Endothelial cell of umbilical vein (primary cell): Measurements from ENCODE around the gene ZNF407. TPM values are rescaled to one million over a fixed set of nuclear protein-coding genes. Genes with fewer than 3 reads are reported as not detected.

Experiments used
- BruUV-seq: library from RNA; stranded (reverse); fragments of 400-500 nt; replicated peaks from 2 replicates; lab custom pipeline; 2021; lab: Mats Ljungman, UMichigan
- CTCF ChIA-PET: fragments of 300-600, 350-600 bp; sonication (Branson Sonifier 250); formaldehyde crosslinking; loops from one replicate; lab custom pipeline; 2021; ENCODE audit warnings: antibody characterized with exemption, inconsistent platforms; lab: Charles Lee
- POLR2A ChIA-PET: fragments of 300-600, 350-600 bp; sonication (Branson Sonifier 250); formaldehyde crosslinking; loops from one replicate; lab custom pipeline; 2021; ENCODE audit warnings: antibody characterized with exemption, inconsistent platforms; lab: Charles Lee
- DNase-seq: peaks from one replicate; pipeline ENCODE4 v3.0.0-alpha.2; 2011; ENCODE audit warnings: low read depth, low spot score
- FAIRE-seq: peaks from 2 replicates; lab custom pipeline; 2011; peaks lifted over from hg19 to GRCh38; lab: Jason Lieb, UNC
- H2AFZ ChIP-seq: 2 replicates; pipeline ENCODE4 v1.6.0; 2012; ENCODE audit warnings: low read depth, low read length, control low read depth, inconsistent platforms
- H3K27ac ChIP-seq: 2 replicates; pipeline ENCODE4 v1.5.1; 2011; ENCODE audit warnings: low read depth, mild to moderate bottlenecking, control low read depth, low read length, moderate library complexity; ENCODE audit not compliant: insufficient read depth
- H3K27me3 ChIP-seq, 2 experiments: 2 replicates each; pipeline versions ENCODE4 v1.6.0 to v1.6.1; 2011; ENCODE audit warnings: low read length in 2 of 2, mixed read lengths in 1 of 2; ENCODE audit not compliant: control insufficient read depth in 2 of 2, insufficient read depth in 2 of 2
- H3K36me3 ChIP-seq, 2 experiments: 2 replicates in 1 of 2; 3 replicates in 1 of 2; pipeline ENCODE4 v1.5.1; 2011; ENCODE audit warnings: low read length in 2 of 2, mild to moderate bottlenecking in 1 of 2, moderate library complexity in 1 of 2; ENCODE audit not compliant: control insufficient read depth in 2 of 2, insufficient read depth in 2 of 2; ENCODE audit errors: extremely low read depth in 1 of 2
- H3K4me1 ChIP-seq: 3 replicates; pipeline ENCODE4 v1.5.1; 2011; ENCODE audit warnings: mild to moderate bottlenecking, low read length; ENCODE audit not compliant: control insufficient read depth, insufficient read depth; ENCODE audit errors: extremely low read depth
- H3K4me2 ChIP-seq: 2 replicates; pipeline ENCODE4 v1.6.1; 2011; ENCODE audit warnings: low read length, control low read depth, mixed read lengths; ENCODE audit not compliant: insufficient read depth
- H3K4me3 ChIP-seq, 3 experiments: fragments of 200-600 bp in 1 of 3; sonication (generic), shearing (Covaris generic) in 1 of 3; replicated peaks in 1 of 3; 2 replicates each; pipeline ENCODE4 v1.5.1; 2011 to 2016; ENCODE audit warnings: control low read depth in 3 of 3, low read length in 3 of 3, mild to moderate bottlenecking in 2 of 3, inconsistent platforms in 1 of 3, low read depth in 1 of 3, moderate library complexity in 1 of 3; ENCODE audit not compliant: insufficient read depth in 1 of 3
- H3K79me2 ChIP-seq: 2 replicates; pipeline ENCODE4 v1.6.0; 2012; ENCODE audit warnings: low read length, inconsistent platforms; ENCODE audit not compliant: control insufficient read depth, insufficient read depth
- H3K9ac ChIP-seq: replicated peaks from 2 replicates; pipeline ENCODE3; 2011; ENCODE audit warnings: low read length, control low read depth; ENCODE audit not compliant: insufficient read depth; ENCODE audit errors: extremely low read depth
- H3K9me1 ChIP-seq: replicated peaks from 3 replicates; pipeline ENCODE4 v1.6.0; 2011; ENCODE audit warnings: mild to moderate bottlenecking, low read length; ENCODE audit not compliant: control insufficient read depth, insufficient read depth; ENCODE audit errors: extremely low read depth
- H3K9me3 ChIP-seq: replicated peaks from 2 replicates; pipeline ENCODE4 v1.5.1; 2012; ENCODE audit warnings: low read length, inconsistent platforms; ENCODE audit not compliant: control insufficient read depth, insufficient read depth
- H4K20me1 ChIP-seq: replicated peaks from 2 replicates; pipeline ENCODE3; 2011; ENCODE audit warnings: mild to moderate bottlenecking, low read length; ENCODE audit not compliant: control insufficient read depth, insufficient read depth; ENCODE audit errors: extremely low read depth
- CTCF ChIP-seq, 2 donors: IDR thresholded peaks; 1 replicate in 1 of 2; 2 replicates in 1 of 2; pipeline ENCODE4 v1.5.1; 2011; ENCODE audit warnings: low read length in 2 of 2, mild to moderate bottlenecking in 2 of 2, moderate library complexity in 2 of 2, control low read depth in 1 of 2, inconsistent platforms in 1 of 2, low read depth in 1 of 2; ENCODE audit not compliant: insufficient read depth in 1 of 2; ENCODE audit errors: extremely low read depth in 1 of 2
- EZH2 ChIP-seq: IDR thresholded peaks from 2 replicates; pipeline ENCODE4 v1.6.1; 2012; ENCODE audit warnings: borderline replicate concordance, low read depth, mild to moderate bottlenecking, moderate library complexity, low read length, inconsistent platforms; ENCODE audit not compliant: severe bottlenecking
- FOS ChIP-seq: IDR thresholded peaks from 2 replicates; pipeline ENCODE4 v1.6.1; 2011; ENCODE audit warnings: mild to moderate bottlenecking, low read length, moderate library complexity, borderline replicate concordance; ENCODE audit not compliant: insufficient read depth
- GATA2 ChIP-seq: IDR thresholded peaks from 2 replicates; pipeline ENCODE4 v1.7.0; 2011; ENCODE audit warnings: low read depth, mild to moderate bottlenecking, moderate library complexity, mixed read lengths, low read length; ENCODE audit not compliant: insufficient read length, insufficient read depth
- JUN ChIP-seq: IDR thresholded peaks from 2 replicates; pipeline ENCODE4 v1.6.1; 2011; ENCODE audit warnings: borderline replicate concordance, low read depth; ENCODE audit not compliant: insufficient read length, insufficient read depth
- MAX ChIP-seq: IDR thresholded peaks from 2 replicates; pipeline ENCODE4 v1.6.1; 2011; ENCODE audit not compliant: insufficient read depth, insufficient read length
- MYC ChIP-seq: IDR thresholded peaks from one replicate; pipeline ENCODE4 v1.6.1; 2011; ENCODE audit warnings: mild to moderate bottlenecking, low read depth, low read length
- POLR2A ChIP-seq: IDR thresholded peaks from 2 replicates; pipeline ENCODE4 v1.6.1; 2012; ENCODE audit warnings: low read depth, mild to moderate bottlenecking, control low read depth, low read length
- POLR2AphosphoS5 ChIP-seq: IDR thresholded peaks from 2 replicates; pipeline ENCODE4 v1.6.1; 2012; ENCODE audit warnings: low read depth, mild to moderate bottlenecking, control low read depth, low read length, moderate library complexity; ENCODE audit not compliant: insufficient read depth
- dilution Hi-C: fragments of 300-500 bp; cut with MboI; formaldehyde crosslinking; loops from one replicate; pipeline ENCODE4 v1.15.0; 2019; ENCODE audit warnings: low sequenced_read_pairs; ENCODE audit not compliant: extremely low pct_ligation_motif_present
- intact Hi-C: fragments of 100-400 bp; cut with micrococcal nuclease; formaldehyde crosslinking; loops from one replicate; pipeline ENCODE4 v1.10.0; 2022
- polyA plus RNA-seq, 4 experiments: library from polyadenylated mRNA; depleted of rRNA in 3 of 4; stranded (reverse) in 3 of 4; unstranded in 1 of 4; fragments of >200 nt; gene quantifications; 2 replicates each; pipeline versions ENCODE4 v1.2.1 to v1.2.3, GENCODE V29; 2011 to 2012; ENCODE audit warnings: missing spikeins in 1 of 4
- total RNA-seq: library from RNA; stranded (reverse); gene quantifications from 2 replicates; pipeline ENCODE4 v1.2.3, GENCODE V29; 2021

ZNF407 gene
- total and polyA plus RNA-seq, 2 donors (not counting 3 experiments of a cell fraction or from before 2014, with no cell fraction given) = 3.8 to 20.1 TPM

- H3K4me2 ChIP-seq = no peak overlapping the region
- no peaks in the 10 kb centered on the region for H3K36me3 ChIP-seq
- no peaks in the 10 kb centered on the region for H3K79me2 ChIP-seq
- POLR2A ChIA-PET = no interaction called here
- DNase-seq = no peak
- no peak overlapping the region for H2AFZ ChIP-seq
- no peak for FAIRE-seq
- no peak overlapping the region for H3K27ac ChIP-seq
- intact Hi-C loops = no loop called here
- CTCF ChIA-PET = interaction anchor here (0.9 kb wide), 1 partner anchor 13 kb away, joined by 3 read pairs; no protein-coding TSS in a partner anchor
- no peaks in the 10 kb centered on the region for H3K9me3 ChIP-seq
- H3K9ac ChIP-seq = no peak overlapping the region
- H3K4me3 ChIP-seq = no peak overlapping the region
- no peaks in the 10 kb centered on the region for H3K4me1 ChIP-seq
- H3K27me3 ChIP-seq = no peaks in the 10 kb centered on the region
- no peaks in the 10 kb centered on the region for H4K20me1 ChIP-seq
- TF ChIP-seq EZH2 = no peak
- TF ChIP-seq FOS = no peak
- TF ChIP-seq MAX = no peak
- TF ChIP-seq POLR2A = no peak
- TF ChIP-seq CTCF (IDR thresholded peaks at IDR 0.05; ENCODE audit: extremely low read depth in 1 of 2, insufficient read depth in 1 of 2, low read depth in 1 of 2, low read length in 2 of 2) = no peak
- TF ChIP-seq JUN = no peak
- TF ChIP-seq POLR2AphosphoS5 = no peak
- TF ChIP-seq GATA2 = no peak
- TF ChIP-seq MYC = no peak
- dilution Hi-C loops = no loop called here
- no TSS peak for BruUV-seq
- H3K9me1 ChIP-seq = no peaks in the 10 kb centered on the region
Observed at GRCh38 chr18:74760436-74760835, 162.8 kb downstream of the ZNF407 start.
